Mesothelial cell of epicardium (in vitro differentiated cells): Measurements from ENCODE around the gene MRPS34. TPM values are rescaled to one million over a fixed set of nuclear protein-coding genes. Genes with fewer than 3 reads are reported as not detected.

Experiments used
- DNase-seq, 2 experiments: peaks; one replicate each; pipeline ENCODE4 v3.0.0; 2021; ENCODE audit warnings: low spot score in 2 of 2; ENCODE audit not compliant: unreplicated experiment in 2 of 2
- H3K27ac Mint-ChIP-seq: 2 replicates; pipeline ENCODE4 v1.8.0; 2021; ENCODE audit warnings: mixed read lengths
- H3K27me3 Mint-ChIP-seq: 2 replicates; pipeline ENCODE4 v1.8.0; 2021; ENCODE audit warnings: low read depth, mixed read lengths
- H3K36me3 Mint-ChIP-seq: 2 replicates; pipeline ENCODE4 v1.8.0; 2021; ENCODE audit warnings: mixed read lengths
- H3K4me1 Mint-ChIP-seq: 2 replicates; pipeline ENCODE4 v1.8.0; 2021; ENCODE audit warnings: mixed read lengths
- H3K4me3 Mint-ChIP-seq: 2 replicates; pipeline ENCODE4 v1.8.0; 2021; ENCODE audit warnings: mild to moderate bottlenecking, moderate library complexity, mixed read lengths
- H3K9me3 Mint-ChIP-seq: 2 replicates; pipeline ENCODE4 v1.8.0; 2021; ENCODE audit warnings: mixed read lengths
- CTCF ChIP-seq: fragments of 200-600 bp; sonication (generic); IDR thresholded peaks from one replicate; pipeline ENCODE4 v1.5.0; 2021; ENCODE audit warnings: antibody characterized with exemption; ENCODE audit not compliant: unreplicated experiment
- total RNA-seq: library from RNA; stranded (reverse); gene quantifications from 3 replicates; pipeline ENCODE4 v1.2.1, GENCODE V29; 2021

The MRPS34 gene
- total RNA-seq, 1 donor from 2014 or later, result 62.2 TPM

- no peaks in the 10 kb centered on the region for H3K9me3 Mint-ChIP-seq
- H3K4me1 Mint-ChIP-seq, result no peaks in the 10 kb centered on the region
- H3K27me3 Mint-ChIP-seq, result no peaks in the 10 kb centered on the region
- H3K36me3 Mint-ChIP-seq, result peaks cover 7% of the 10 kb centered on the region
- no peak for TF ChIP-seq CTCF
- no peak overlapping the region for H3K27ac Mint-ChIP-seq
- H3K4me3 Mint-ChIP-seq, result no peak overlapping the region
- DNase-seq, result no peak
These were observed 20.1 kb downstream of the MRPS34 start for GRCh38 chr16:1752853-1753252.

GRCh38 chr16:1751946-1752345, 21.0 kb downstream of the MRPS34 start:
- no peaks in the 10 kb centered on the region for H3K27me3 Mint-ChIP-seq
- H3K9me3 Mint-ChIP-seq, result no peaks in the 10 kb centered on the region
- H3K36me3 Mint-ChIP-seq, result peaks cover 7% of the 10 kb centered on the region
- TF ChIP-seq CTCF, result no peak
- no peak overlapping the region for H3K4me3 Mint-ChIP-seq
- H3K4me1 Mint-ChIP-seq, result no peaks in the 10 kb centered on the region
- DNase-seq, result no peak
- no peak overlapping the region for H3K27ac Mint-ChIP-seq

GRCh38 chr16:1749152-1750117, 23.5 kb downstream of the MRPS34 start:
- H3K9me3 Mint-ChIP-seq, result no peaks in the 10 kb centered on the region
- H3K4me1 Mint-ChIP-seq, result peaks cover 12% of the 10 kb centered on the region
- no peak for DNase-seq
- peaks cover 8% of the 10 kb centered on the region for H3K36me3 Mint-ChIP-seq
- H3K27me3 Mint-ChIP-seq, result no peaks in the 10 kb centered on the region
- H3K4me3 Mint-ChIP-seq, result no peak overlapping the region
- TF ChIP-seq CTCF, result no peak
- H3K27ac Mint-ChIP-seq, result no peak overlapping the region

GRCh38 chr16:1747934-1748333, 25.0 kb downstream of the MRPS34 start:
- H3K27ac Mint-ChIP-seq, result no peak overlapping the region
- TF ChIP-seq CTCF, result no peak

GRCh38 chr16:1746693-1747195, 26.2 kb downstream of the MRPS34 start:
- no peaks in the 10 kb centered on the region for H3K9me3 Mint-ChIP-seq
- peaks cover 6% of the 10 kb centered on the region for H3K36me3 Mint-ChIP-seq
- H3K27me3 Mint-ChIP-seq, result no peaks in the 10 kb centered on the region
- no peak overlapping the region for H3K4me3 Mint-ChIP-seq
- peak overlapping the region; percentile 92 for H3K27ac Mint-ChIP-seq
- H3K4me1 Mint-ChIP-seq, result peaks cover 12% of the 10 kb centered on the region
- no peak for DNase-seq
- no peak for TF ChIP-seq CTCF

More at GRCh38 chr16:1747934-1748333, 25.0 kb downstream of the MRPS34 start:
- H3K36me3 Mint-ChIP-seq, result peaks cover 8% of the 10 kb centered on the region
- H3K4me3 Mint-ChIP-seq, result no peak overlapping the region
- no peak for DNase-seq
- peaks cover 12% of the 10 kb centered on the region for H3K4me1 Mint-ChIP-seq
- no peaks in the 10 kb centered on the region for H3K27me3 Mint-ChIP-seq
- no peaks in the 10 kb centered on the region for H3K9me3 Mint-ChIP-seq
